Loucy (cell line): ENCODE results near the gene NEK3.

Source experiments
- CTCF ChIP-seq: fragments of 200-600 bp; sonication (generic); conservative IDR thresholded peaks from 2 replicates; pipeline ENCODE4 v1.5.1; 2014; ENCODE audit warnings: mild to moderate bottlenecking, antibody characterized with exemption, low read length
- EZH2phosphoT487 ChIP-seq: fragments of 200-600 bp; IDR thresholded peaks from 2 replicates; pipeline ENCODE4 v1.6.1; 2018; ENCODE audit warnings: antibody characterized with exemption, mild to moderate bottlenecking, moderate library complexity, borderline replicate concordance

- TF ChIP-seq CTCF = no peak
- TF ChIP-seq EZH2phosphoT487 = no peak
Measured at GRCh38 chr13:52169839-52170238, 10.4 kb upstream of the NEK3 start.
